ENCODE results near the gene LDLRAD3. TPM values are rescaled to one million over a fixed set of nuclear protein-coding genes. Genes with fewer than 3 reads are reported as not detected.

The LDLRAD3 gene
- total RNA-seq, 1 experiment from 2014 or later: 28.1 TPM

- POLR2A ChIA-PET: no interaction called here
- Histone ChIP-seq H3K4me1 (ENCODE audit: control insufficient read depth, insufficient read depth, low read length) (no peaks in the 10 kb centered on the region), H3K4me3 (ENCODE audit: low read depth in 2 of 2, low read length in 2 of 2) (no peak overlapping the region), H3K27ac (ENCODE audit: low read length) (no peak overlapping the region), H3K27me3 (ENCODE audit: control insufficient read depth, insufficient read depth, low read length) (no peaks in the 10 kb centered on the region), H3K36me3 (ENCODE audit: control insufficient read depth, insufficient read depth, low read length) (no peaks in the 10 kb centered on the region), H3K9me3 (ENCODE audit: control insufficient read depth, insufficient read depth, low read depth, low read length) (no peaks in the 10 kb centered on the region)
- TF ChIP-seq REST (IDR thresholded peaks at IDR 0.05; ENCODE audit: insufficient read depth in 1 of 2, low read depth in 2 of 2, low read length in 1 of 2) (no peak), SIN3A (IDR thresholded peaks at IDR 0.05; ENCODE audit: borderline replicate concordance, insufficient read depth, low read depth, low read length) (no peak), TCF7L2 (IDR thresholded peaks at IDR 0.05; ENCODE audit: low read depth, low read length) (no peak), POLR2AphosphoS5 (IDR thresholded peaks at IDR 0.05; ENCODE audit: low read depth, low read length) (no peak), CTCF (IDR thresholded peaks at IDR 0.05) (no peak)
- CTCF ChIA-PET: no interaction called here
- DNase-seq (ENCODE audit: low read depth, low spot score) (no peak), ATAC-seq (no peak)
- in situ Hi-C loops (cut with HindIII; ENCODE audit: low pct_unique_long_range_greater_than_20kb, low sequenced_read_pairs): no loop called here
- intact Hi-C loops (cut with micrococcal nuclease; ENCODE audit: unreplicated experiment): no loop called here
- no TSS peak for BruUV-seq (replicated peaks)
Measured at GRCh38 chr11:36213393-36213840, 269.6 kb downstream of the LDLRAD3 start.

- ChIA-PET CTCF (no interaction called here), POLR2A (no interaction called here)
- no peak for ATAC-seq
- Histone ChIP-seq H3K36me3 (ENCODE audit: control insufficient read depth, insufficient read depth, low read length) (no peaks in the 10 kb centered on the region), H3K27me3 (ENCODE audit: control insufficient read depth, insufficient read depth, low read length) (no peaks in the 10 kb centered on the region), H3K4me3 (ENCODE audit: low read depth in 2 of 2, low read length in 2 of 2) (no peak overlapping the region), H3K4me1 (ENCODE audit: control insufficient read depth, insufficient read depth, low read length) (no peaks in the 10 kb centered on the region), H3K9me3 (ENCODE audit: control insufficient read depth, insufficient read depth, low read depth, low read length) (peaks cover 2% of the 10 kb centered on the region; the same call in 1 of the 2 replicates), H3K27ac (ENCODE audit: low read length) (no peak overlapping the region)
- intact Hi-C loops (cut with micrococcal nuclease; ENCODE audit: unreplicated experiment) (no loop called here), in situ Hi-C loops (cut with HindIII; ENCODE audit: low pct_unique_long_range_greater_than_20kb, low sequenced_read_pairs) (no loop called here)
- no TSS peak for BruUV-seq (replicated peaks)
- TF ChIP-seq POLR2AphosphoS5 (IDR thresholded peaks at IDR 0.05; ENCODE audit: low read depth, low read length) (no peak), CTCF (IDR thresholded peaks at IDR 0.05) (no peak), SIN3A (IDR thresholded peaks at IDR 0.05; ENCODE audit: borderline replicate concordance, insufficient read depth, low read depth, low read length) (no peak), TCF7L2 (IDR thresholded peaks at IDR 0.05; ENCODE audit: low read depth, low read length) (no peak), REST (IDR thresholded peaks at IDR 0.05; ENCODE audit: insufficient read depth in 1 of 2, low read depth in 2 of 2, low read length in 1 of 2) (no peak)
- no peak for DNase-seq (ENCODE audit: low read depth, low spot score)
Measured at GRCh38 chr11:36214480-36214879, 270.6 kb downstream of the LDLRAD3 start.

Measured in Panc1 (cell line).